Endothelial cell (in vitro differentiated cells): ENCODE results near the gene SETD6. TPM values are rescaled to one million over a fixed set of nuclear protein-coding genes. Genes with fewer than 3 reads are reported as not detected.

Source experiments
- DNase-seq: peaks from one replicate; pipeline ENCODE4 v3.0.0; 2021; ENCODE audit warnings: low spot score
- H3K27ac Mint-ChIP-seq: one replicate; pipeline ENCODE4 v1.8.0; 2021; ENCODE audit warnings: mixed read lengths, inconsistent platforms; ENCODE audit not compliant: unreplicated experiment
- H3K27me3 Mint-ChIP-seq: one replicate; pipeline ENCODE4 v1.8.0; 2021; ENCODE audit warnings: mild to moderate bottlenecking, moderate library complexity, mixed read lengths, inconsistent platforms; ENCODE audit not compliant: unreplicated experiment
- H3K36me3 Mint-ChIP-seq: one replicate; pipeline ENCODE4 v1.8.0; 2021; ENCODE audit warnings: mild to moderate bottlenecking, low read depth, mixed read lengths, inconsistent platforms; ENCODE audit not compliant: unreplicated experiment
- H3K4me1 Mint-ChIP-seq: one replicate; pipeline ENCODE4 v1.8.0; 2021; ENCODE audit warnings: mild to moderate bottlenecking, mixed read lengths, inconsistent platforms; ENCODE audit not compliant: unreplicated experiment
- H3K4me3 Mint-ChIP-seq: one replicate; pipeline ENCODE4 v1.8.0; 2021; ENCODE audit warnings: mild to moderate bottlenecking, mixed read lengths, inconsistent platforms; ENCODE audit not compliant: unreplicated experiment
- H3K9me3 Mint-ChIP-seq: one replicate; pipeline ENCODE4 v1.8.0; 2021; ENCODE audit warnings: mixed read lengths, inconsistent platforms; ENCODE audit not compliant: unreplicated experiment
- CTCF ChIP-seq: fragments of 200-600 bp; sonication (generic); IDR thresholded peaks from one replicate; pipeline ENCODE4 v1.5.0; 2021; ENCODE audit warnings: antibody characterized with exemption; ENCODE audit not compliant: unreplicated experiment
- total RNA-seq: library from RNA; stranded (reverse); fragmentation: NEBNext Ultra II Directional; extraction: Animal tissue kit (Norgen Biotek cat#: 25700); gene quantifications from one replicate; pipeline ENCODE4 v1.2.1, GENCODE V29; 2021; ENCODE audit not compliant: unreplicated experiment

The SETD6 gene
- total RNA-seq, 1 donor from 2014 or later: 7.9 TPM

GRCh38 chr16:58492735-58493134 is 22.6 kb upstream of the SETD6 start:
- TF ChIP-seq CTCF: no peak
- no peaks in the 10 kb centered on the region for H3K4me1 Mint-ChIP-seq
- no peak for DNase-seq
- H3K36me3 Mint-ChIP-seq: no peaks in the 10 kb centered on the region
- H3K4me3 Mint-ChIP-seq: no peak overlapping the region
- no peak overlapping the region for H3K27ac Mint-ChIP-seq
- H3K27me3 Mint-ChIP-seq: peaks cover 24% of the 10 kb centered on the region
- H3K9me3 Mint-ChIP-seq: no peaks in the 10 kb centered on the region

GRCh38 chr16:58493756-58494431 is 21.4 kb upstream of the SETD6 start:
- TF ChIP-seq CTCF: no peak
- no peaks in the 10 kb centered on the region for H3K36me3 Mint-ChIP-seq
- H3K4me1 Mint-ChIP-seq: no peaks in the 10 kb centered on the region
- no peak overlapping the region for H3K4me3 Mint-ChIP-seq
- DNase-seq: no peak
- H3K27me3 Mint-ChIP-seq: peaks cover 29% of the 10 kb centered on the region
- no peaks in the 10 kb centered on the region for H3K9me3 Mint-ChIP-seq
- no peak overlapping the region for H3K27ac Mint-ChIP-seq

- Mint-ChIP-seq H3K4me1 (no peaks in the 10 kb centered on the region), H3K9me3 (no peaks in the 10 kb centered on the region), H3K36me3 (no peaks in the 10 kb centered on the region), H3K4me3 (no peak overlapping the region), H3K27ac (peak overlapping the region; percentile 89), H3K27me3 (peaks cover 25% of the 10 kb centered on the region)
- peak; percentile 26 for TF ChIP-seq CTCF
- DNase-seq: peak; percentile 76
Measured at GRCh38 chr16:58494981-58495520, 20.3 kb upstream of the SETD6 start.

GRCh38 chr16:58495521-58496331 is 19.6 kb upstream of the SETD6 start:
- Mint-ChIP-seq H3K4me3 (no peak overlapping the region), H3K4me1 (no peaks in the 10 kb centered on the region), H3K36me3 (no peaks in the 10 kb centered on the region), H3K9me3 (no peaks in the 10 kb centered on the region), H3K27ac (peak overlapping the region; percentile 89), H3K27me3 (peaks cover 22% of the 10 kb centered on the region)
- TF ChIP-seq CTCF: no peak
- DNase-seq: no peak

GRCh38 chr16:58497468-58497867 is 17.8 kb upstream of the SETD6 start:
- no peaks in the 10 kb centered on the region for H3K9me3 Mint-ChIP-seq
- no peak for DNase-seq
- no peak for TF ChIP-seq CTCF
- no peak overlapping the region for H3K4me3 Mint-ChIP-seq
- peaks cover 20% of the 10 kb centered on the region for H3K27me3 Mint-ChIP-seq
- H3K27ac Mint-ChIP-seq: no peak overlapping the region
- H3K4me1 Mint-ChIP-seq: peaks cover 2% of the 10 kb centered on the region
- H3K36me3 Mint-ChIP-seq: no peaks in the 10 kb centered on the region
